Inflammatory macrophage treated with lipopolysaccharide for 1 hour (primary cell): ENCODE measurements around the gene NR2C2AP.

Experiments used
- DNase-seq, 2 donors: peaks; one replicate each; pipeline ENCODE4 v3.0.0-alpha.2; 2020 to 2022

NR2C2AP gene

DNA sequence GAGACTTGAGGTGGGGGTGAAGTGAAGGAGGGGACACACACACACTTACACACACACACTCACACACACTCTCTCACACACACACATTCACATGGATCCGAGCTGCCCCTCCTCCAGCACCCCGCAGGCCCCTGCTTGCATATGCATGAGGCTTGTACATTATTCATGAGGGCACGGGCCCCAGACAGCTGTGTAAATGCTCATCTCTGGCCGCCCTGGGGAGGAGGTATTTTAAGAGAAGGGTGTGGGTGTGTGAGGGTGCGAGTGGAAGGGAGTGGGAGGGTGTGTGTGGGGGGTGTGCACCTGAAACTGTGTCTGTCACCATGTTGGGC lies 10.9 kb upstream of the NR2C2AP start:
- DNase-seq: no peak

DNA sequence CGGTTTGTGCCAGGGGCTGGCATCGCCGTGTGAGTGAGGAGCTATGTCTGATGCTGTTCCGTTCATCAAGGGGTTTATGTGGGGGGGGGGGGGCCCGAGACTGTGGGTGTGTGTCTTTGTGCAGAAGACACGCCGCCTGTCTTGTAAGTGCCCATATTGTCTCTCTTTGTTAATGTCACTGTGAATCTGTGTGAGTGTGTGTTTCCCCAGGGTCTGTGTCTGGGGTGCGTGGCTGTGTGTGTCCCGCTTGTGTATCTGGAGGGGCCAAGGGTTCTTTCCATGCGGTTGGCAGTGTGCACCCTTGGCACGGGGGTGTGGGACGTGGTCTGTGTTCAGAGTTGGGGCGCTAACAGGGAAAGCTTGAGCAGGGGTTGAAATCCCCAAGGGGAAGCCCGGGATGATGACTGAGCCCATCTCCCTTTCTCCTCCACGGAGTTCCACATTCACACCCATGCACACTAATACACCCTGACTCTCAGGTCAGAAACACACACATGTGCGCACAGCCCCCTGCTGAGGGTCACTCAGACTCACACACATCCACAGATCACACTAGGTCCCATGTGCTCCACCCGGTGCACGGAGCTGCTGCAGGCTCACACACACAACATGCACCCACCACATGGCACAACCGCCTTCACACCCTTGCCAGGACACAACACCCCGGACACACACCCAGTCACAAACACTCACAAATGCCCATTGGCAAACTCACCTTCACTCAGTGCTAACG lies 10.4 kb upstream of the NR2C2AP start:
- no peak for DNase-seq

DNA sequence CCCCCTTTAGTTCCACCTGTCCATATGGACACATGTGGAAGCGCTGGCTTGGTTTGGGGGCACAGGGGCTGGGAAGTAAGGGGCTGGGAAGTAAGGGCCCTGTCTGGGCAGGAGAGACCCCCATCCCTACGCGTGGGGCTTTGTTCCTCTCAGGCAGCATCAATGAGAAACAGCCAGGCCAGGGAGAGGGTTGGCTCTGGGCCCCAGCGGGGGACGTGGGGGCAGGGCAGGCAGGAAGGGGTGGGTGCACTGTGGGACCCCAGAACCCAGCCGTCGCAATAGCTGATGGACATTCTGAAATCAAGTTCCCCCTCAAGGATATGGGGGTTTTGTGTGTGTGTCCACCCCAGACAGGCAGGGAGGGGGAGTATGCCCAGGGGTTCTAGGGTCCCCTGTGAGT lies 9.7 kb upstream of the NR2C2AP start:
- DNase-seq: no peak

DNA sequence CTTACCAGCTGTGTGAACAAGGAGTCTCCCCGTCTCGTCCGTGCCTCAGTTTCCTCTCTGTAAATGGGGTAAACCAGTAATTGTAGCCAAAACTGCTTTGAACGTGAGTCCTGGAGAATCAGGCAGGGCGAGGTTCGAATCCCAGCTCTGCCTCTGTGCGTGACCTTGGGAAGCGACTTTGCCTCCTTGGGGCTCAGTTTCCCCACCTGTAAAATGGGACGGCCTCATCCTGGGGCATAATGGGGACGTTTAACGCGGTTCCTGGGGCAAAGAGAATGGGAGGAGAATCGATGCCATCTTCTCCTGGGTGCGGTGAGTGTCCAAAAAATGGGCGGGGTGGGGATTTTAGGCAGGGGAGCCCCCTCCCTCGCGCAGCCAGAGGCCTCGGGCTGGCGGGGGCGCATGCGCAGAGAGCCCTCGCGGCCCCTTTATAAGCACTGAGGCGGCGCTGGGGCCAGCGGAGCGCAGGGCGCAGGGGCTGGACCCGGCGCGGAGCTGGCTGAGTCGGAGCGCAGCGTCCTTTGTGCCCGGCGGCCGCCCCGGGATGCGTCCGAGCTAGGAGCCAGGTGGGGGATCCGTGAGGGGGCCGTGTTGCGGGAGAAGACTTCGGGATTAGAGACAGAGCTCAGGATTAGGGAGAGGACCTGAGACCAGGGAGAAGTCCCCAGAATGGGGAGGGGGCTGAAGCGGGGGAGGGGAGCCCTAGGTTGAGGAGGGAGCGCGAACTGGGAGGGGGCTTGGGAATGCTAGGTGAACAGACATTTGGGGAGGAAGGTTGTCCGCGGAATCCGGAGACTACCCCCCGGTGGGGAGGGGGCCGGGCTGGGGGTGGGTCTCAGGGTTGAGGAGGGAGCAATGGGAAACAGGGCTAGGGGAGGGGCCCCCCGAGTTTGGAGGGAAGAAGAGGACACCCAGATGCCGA lies 8.5 kb upstream of the NR2C2AP start, which contains the start of gene NCAN:
Gene NCAN (plus strand): TSS at position 460 of the 922 bp plus-strand sequence. CDS start 4,996 bp downstream, outside the sequence.
- no peak for DNase-seq

DNA sequence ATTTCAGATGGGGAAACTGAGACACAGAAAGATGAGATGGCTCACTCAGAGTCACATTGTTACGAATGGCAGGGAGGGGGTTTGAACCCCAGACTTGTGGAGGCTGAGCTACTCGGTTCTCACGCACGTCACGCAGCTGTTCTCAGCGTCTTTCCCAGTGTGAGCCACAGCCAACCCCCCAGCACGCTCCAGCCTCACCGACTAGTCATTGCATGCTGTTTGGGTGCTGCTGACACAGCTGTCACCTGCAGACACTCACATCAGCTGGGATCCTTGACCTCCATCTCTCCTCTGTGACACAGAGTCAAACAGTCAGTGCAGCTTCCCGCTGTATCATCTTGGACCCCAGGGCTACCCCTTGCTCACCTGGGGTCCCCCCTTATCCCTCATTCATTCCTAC lies 6.2 kb upstream of the NR2C2AP start:
- no peak for DNase-seq

DNA sequence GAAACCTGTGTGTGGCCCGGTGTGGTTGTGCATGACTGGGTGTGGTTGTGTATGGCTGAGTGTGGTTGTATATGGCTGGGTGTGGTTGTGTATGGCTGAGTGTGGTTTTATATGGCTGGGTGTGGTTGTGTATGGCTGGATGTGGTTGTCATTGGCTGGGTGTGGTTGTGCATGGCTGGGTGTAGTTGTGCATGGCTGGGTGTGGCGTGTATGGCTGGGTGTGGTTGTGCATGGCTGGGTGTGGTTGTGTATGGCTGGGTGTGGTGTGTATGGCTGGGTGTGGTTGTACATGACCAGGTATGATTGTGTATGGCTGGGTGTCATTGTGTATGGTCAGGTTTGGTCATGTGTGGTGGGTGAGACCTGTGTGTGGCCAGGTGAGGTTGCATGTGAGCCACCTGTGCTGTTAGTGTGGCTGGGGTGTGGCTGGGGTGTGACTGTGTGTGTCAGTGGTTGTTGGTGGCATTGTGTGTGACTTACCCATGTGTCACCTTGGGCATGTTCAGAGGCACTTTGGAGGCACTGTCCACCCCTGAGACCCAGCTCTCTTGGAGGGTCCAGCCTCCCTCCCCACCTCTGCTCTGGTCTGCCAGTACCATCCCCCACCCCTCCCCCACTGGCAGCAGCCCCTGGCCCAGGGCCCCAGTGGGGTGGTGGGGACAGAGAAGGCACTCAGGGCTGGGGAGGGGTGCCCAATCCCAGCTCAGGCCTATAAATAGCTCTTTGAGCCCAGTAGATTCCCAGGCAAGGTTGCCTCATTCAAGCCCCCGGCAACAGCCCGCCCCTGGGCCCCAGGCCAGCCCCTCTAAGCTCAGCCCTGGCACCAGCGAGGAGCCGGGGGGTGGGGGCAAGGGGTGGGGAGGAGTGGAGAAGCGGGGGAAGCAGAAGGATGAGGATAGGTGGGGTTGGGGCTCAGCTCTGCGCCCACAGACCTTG lies 4.7 kb upstream of the NR2C2AP start:
- DNase-seq: no peak

DNA sequence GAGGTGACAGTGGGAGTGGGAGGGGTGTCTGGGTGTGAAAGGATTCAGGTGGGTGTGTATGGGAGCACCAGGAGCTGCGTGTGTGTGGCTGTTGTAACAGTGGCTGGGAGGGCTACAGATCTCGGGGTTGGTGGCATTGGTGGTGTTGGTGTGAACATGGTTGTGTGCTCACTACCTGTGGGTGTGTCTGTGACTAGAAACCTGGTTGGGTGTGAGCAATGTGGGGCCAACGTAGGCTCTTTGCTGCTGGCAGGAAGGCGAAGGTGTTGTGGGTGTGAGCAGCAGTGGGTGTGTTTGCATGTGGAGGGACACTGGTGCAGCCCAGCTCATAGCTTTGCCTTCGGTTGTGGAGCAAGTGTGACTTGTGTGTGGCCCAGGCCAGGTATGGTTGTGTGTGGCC lies 3.7 kb upstream of the NR2C2AP start:
- DNase-seq: no peak

DNA sequence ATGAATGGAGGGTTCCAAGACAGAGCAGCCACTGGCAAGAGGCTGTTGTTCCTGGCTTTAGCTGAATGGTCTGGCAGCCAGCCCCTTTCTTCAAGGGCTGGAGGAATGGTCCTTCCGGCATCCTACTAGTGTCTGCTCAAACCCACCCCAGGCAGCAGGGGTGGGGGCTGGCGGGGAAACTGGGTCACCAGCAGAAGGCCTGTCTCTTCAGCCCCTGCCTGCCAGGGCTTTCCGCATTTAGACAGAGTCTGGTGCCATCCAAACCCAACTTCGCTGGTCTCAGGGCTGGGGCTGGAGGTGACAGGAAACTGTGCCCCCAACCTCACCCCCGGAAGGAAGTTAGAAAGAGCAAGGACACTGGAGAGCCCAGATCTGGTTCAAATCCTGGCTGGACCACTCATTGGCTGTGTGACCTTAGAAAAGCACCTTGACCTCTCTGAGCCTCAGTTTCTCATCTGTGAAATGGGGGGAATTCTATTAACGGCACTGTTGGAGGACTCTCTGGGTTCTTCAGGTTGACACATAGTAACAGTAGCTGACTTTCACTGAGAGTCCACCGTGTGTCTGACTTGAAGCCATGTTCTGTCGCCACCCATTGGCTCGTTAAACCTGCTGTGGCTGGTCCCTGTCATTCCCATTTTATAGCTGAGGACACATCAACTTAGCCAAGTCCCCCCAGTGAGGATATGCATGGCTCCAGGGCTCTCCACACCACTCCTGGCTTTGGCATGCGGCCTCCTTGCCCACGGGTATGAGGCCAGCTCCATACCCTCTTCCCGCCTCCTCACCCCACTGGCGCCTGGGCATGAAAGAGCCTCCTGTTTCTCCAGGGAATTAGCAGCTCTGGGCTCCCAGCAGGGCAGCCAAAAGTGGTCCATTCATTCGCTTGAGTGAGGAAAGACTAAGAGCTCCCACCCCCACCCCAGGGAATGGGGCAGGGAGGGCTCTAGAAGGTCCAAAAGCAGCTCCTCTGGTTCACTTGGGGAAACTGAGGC lies 2.5 kb upstream of the NR2C2AP start:
- DNase-seq: no peak

DNA sequence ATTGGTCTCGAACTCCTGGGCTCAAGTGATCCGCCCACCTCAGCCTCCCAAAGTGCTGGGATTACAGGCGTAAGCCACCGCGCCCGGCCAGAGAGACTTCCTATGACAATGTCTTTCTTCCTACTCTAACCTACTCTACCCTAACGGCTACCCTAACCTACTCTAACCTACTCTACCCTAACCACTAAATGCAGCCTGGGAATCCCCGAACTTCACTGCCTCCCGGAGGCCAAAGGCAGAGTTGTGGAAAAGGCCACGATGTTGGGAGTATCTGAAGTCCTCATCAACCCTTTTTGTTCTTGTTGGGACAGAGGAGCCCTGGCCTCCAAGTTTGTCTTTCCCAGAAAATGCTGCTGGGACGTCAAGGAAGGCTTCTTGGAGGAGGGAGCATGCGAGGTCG lies 967 bp upstream of the NR2C2AP start:
- no peak for DNase-seq

DNA sequence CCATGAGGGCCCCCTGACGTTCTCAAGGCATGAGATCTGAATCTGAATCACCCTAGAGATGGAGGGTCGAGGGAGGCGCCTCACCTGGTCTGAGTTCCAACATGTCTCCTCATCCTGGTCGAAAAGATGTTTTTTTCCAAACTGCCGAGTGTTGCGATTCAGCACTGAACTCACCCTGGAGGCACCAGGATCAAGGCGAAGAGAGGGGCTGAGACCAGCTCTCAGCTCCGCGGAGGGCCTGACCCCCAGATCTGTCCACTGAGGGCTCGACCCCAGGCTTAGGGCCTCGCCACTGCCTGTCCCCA lies 555 bp downstream of the NR2C2AP start:
- DNase-seq: no peak

DNA sequence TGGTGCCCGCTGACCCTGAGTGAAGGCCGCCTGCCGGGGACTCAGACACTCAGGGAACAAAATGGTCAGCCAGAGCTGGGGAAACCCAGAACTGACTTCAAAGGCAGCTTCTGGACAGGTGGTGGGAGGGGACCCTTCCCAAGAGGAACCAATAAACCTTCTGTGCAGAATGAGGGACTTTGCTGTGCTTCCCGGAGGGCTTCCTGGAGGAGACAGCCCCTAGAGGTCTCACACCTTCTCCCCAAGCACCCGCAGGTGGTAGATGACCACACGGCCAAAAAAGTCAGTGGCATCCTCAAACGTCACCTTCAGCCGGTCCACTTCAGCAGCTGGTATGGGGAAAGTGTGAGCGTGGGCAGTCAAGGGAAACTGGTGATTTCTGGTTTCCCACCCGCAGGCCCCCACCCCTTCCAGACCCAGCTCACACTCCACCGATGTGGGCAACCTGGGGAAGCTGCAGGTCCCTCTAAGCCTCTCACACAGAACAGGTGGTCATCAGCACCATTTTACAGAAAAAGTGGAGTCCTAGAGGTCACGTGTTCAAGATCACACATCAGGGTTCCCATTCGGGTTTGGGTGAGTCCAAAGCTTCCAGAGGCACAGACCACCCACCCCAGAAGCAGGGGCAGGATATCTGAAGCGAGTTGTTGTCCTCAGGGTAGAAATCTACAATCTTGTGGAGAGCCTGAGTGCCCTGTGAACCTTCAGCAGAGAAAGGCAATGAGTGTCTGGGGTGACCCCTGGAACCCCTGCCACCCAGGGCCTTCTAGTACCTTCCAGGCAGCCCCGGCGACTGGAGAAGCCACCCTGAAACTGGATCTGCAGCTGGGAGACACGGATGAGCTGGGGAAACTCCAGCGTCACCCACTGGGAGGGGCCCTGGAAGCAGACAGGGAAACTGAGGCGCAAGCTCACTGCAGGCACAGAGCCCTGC lies 1.2 kb downstream of the NR2C2AP start:
- no peak for DNase-seq

DNA sequence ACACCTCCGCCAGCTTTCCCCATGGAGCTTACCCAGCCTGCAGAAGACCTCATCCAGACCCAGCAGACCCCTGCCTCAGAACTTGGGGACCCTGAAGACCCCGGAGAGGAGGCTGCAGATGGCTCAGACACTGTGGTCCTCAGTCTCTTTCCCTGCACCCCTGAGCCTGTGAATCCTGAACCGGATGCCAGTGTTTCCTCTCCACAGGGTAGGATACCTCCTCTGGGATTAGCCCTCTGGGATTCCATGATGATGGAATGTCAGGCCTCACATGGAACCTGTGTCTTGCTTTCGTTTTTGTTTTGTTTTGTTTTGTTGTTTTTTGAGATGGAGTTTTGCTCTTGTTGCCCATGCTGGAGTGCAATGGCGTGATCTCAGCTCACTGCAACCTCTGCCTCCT lies 9.3 kb downstream of the NR2C2AP start:
- DNase-seq: no peak

DNA sequence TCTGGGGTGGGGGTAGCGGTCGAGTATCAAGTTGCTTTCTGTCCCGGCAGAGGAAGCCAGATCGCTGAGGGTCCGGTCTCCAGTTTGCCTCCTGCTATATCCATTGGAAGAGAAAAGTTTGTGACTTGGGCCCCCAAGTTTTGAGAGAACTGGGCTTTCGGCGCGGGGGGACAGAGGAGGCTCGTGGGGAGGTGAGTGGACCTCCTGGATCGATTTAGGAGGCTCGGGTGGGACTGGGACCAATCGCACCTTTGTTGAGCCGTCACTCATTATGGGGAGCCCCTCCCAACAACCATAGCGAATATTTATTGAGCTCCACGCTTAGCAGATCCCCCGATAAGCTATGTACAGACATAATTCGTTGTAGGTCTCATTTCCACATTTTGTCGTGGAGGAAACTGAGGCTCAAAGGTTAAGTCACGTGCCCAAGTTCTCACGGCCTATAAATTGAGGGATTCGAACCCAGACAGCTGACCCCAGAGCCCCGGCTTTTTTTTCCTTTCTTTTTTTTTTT lies 10.2 kb downstream of the NR2C2AP start:
- DNase-seq: no peak

DNA sequence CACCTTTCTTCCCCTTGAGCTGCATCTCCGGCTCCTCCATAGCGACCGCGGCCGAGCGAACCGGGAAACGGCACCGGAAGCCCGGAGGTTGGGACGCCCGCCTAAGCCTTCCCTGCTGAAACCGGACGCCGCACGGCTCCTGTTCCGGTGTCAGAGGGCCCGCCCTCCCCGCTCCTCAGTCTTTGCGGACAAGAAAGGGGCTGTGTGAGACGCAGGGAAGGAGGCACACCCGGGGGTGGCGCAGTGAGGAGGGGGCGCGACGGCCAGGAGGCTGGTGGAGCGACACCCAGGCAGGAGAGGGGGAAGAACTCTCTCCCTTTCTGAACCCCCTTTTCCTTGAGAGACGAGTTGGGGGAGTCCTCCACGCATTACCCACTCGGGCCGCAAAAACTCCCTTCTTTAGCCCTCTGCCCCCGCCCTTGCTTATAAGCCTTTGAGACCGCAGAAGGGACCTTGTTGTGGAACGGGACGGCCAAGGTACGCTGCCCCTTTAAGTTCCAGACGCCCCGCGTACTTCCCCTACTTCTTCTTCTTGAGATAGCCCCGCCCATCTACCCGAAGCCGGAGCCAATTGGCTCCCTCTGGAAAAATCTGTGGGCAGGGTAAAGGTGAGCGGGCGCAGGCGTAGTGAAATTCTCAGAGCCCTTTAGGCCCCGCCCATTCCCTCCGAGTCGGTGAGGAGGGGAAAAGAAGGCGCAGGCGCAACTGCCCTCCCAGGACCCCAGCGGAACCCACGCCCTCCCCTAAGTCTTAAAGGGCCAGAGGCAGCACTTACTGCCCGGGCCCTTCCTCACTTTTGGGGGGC lies 10.9 kb downstream of the NR2C2AP start, which contains the start of the genes BORCS8 and RFXANK:
Gene BORCS8 (minus strand): TSS at position 75 of the 805 bp plus-strand sequence. CDS start 35 bp downstream, at position 40.
Gene RFXANK (plus strand): TSS at position 181 of the 805 bp plus-strand sequence. CDS start 1,689 bp downstream, outside the sequence.
- DNase-seq: peak; percentile 99

DNA sequence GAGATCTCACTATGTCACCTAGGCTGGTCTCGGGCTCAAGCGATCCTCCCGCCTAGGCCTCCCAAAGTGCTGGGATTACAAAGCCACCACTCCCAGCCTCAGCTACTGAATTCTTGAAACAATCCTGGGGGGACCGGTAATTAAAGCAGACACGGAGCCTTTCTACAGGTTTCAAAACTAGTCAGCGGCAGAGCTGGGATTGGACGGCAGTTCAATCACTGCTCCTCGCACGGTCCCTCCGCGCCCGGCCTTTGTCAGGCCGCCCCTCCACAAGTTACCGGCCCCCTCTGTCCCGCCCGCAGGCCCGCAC lies 11.5 kb downstream of the NR2C2AP start:
- DNase-seq: no peak

DNA sequence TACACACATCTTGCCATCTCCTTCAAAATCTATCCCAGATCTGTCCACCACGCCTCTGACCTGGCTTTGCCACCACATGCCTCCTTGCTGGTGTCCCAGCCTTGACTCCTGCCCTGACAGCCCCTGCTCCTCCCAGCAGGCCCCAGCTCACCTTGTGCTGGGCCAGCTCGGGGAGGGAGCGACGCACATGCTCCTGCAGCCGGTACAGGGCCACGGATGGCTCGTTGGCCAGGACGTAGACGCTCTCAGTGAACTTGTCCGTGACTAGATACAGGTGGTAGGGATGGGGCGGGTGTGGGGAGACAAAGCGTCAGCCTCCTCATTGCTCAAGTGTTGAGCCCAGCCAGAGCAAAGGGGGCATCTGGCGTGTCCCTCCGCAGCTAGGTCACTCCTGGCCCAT lies 16.5 kb downstream of the NR2C2AP start:
- no peak for DNase-seq

DNA sequence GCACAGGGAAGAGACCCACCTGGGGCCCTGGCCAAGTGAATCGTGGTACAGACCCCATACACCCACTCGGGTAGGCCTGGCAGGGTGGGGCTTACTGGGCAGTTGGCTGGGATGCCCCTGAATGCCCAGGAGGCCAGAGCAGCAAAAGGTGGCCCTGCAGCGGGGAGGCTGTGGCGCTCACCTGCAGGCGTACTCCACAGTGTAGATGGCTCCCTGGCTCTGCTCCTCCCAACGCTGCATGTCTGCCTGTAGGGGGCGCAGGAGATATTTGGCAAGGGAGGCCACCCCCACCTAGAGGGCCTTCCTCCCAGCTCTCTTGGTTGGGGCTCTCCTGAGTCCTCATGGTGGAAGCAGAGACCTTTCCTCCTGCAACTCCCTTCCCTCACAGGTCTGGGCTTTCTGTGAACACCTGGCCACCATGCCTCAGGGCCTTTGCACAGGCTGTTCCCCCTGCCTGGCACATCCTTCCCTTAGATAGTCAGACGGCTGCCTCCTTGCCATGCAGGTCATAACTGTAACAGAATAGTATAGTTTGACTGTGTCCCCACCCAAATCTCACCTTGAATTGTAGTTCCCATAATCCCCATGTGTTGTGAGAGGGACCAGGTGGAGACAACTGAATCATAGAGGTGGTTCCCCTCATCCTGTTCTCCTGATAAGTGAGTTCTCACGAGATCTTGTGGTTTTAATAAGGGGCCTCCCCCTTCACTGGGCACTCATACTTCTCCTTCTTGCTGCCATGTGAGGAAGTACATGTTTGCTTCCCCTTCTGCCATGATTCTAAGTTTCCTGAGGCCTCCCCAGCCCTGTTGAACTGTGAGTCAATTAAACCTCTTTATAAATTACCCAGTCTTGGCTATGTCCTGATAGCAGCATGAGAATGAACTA lies 17.1 kb downstream of the NR2C2AP start:
- peak in 1 of 2 donors; percentile 33 for DNase-seq

DNA sequence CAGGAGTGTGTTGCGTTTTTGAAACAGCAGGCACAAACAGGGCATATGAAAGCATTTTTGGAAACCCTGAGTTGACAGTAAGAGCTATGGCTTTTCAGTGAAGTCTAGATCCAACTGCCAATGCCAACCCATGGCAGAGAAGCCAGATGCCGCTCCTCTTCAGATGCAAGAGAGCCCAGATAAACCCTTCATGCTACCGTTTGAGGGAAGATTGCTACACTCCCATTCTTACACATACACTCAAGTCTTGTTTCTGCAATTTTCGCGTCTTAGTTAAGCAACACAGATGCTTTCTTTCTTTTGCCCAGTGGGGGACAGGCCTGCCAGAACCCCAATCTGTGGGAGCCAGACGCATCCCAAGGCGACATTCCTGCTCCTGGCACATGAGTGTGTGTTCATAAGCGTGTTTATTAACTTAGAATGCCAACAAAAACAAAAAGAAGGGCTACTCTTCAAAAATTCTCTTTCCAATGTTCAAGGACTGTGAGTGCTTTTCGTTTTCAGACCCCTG lies 21.7 kb downstream of the NR2C2AP start:
- DNase-seq: no peak
